Measurements from ENCODE around the gene KRTAP10-3. TPM values are rescaled to one million over a fixed set of nuclear protein-coding genes. Genes with fewer than 3 reads are reported as not detected.

KRTAP10-3 gene
- total RNA-seq, 1 donor from 2014 or later: not detected

GRCh38 chr21:44537930-44538911 is 20.4 kb downstream of the KRTAP10-3 start:
- Histone ChIP-seq H4K20me1 (ENCODE audit: insufficient read depth, low read length) (no peaks in the 10 kb centered on the region), H3K4me3 (ENCODE audit: insufficient read depth, low read depth, low read length) (no peak overlapping the region), H2AFZ (ENCODE audit: low read depth, low read length) (no peak overlapping the region), H3K4me2 (ENCODE audit: low read length) (no peak overlapping the region), H3K79me2 (ENCODE audit: insufficient read depth, low read length) (no peaks in the 10 kb centered on the region), H3K27me3 (ENCODE audit: insufficient read depth, low read length) (no peaks in the 10 kb centered on the region), H3K36me3 (ENCODE audit: insufficient read depth, low read length) (no peaks in the 10 kb centered on the region), H3K9me3 (ENCODE audit: insufficient read depth, low read depth, low read length) (no peaks in the 10 kb centered on the region), H3K27ac (ENCODE audit: low read depth, low read length) (no peak overlapping the region), H3K4me1 (ENCODE audit: insufficient read depth, low read length) (no peaks in the 10 kb centered on the region), H3K9ac (ENCODE audit: low read length) (no peak overlapping the region)
- DNase-seq (ENCODE audit: low read depth) (no peak), FAIRE-seq (no peak)
- Mint-ChIP-seq H3K27me3 (ENCODE audit: low read depth, unreplicated experiment) (peaks cover 4% of the 10 kb centered on the region), H3K27ac (ENCODE audit: unreplicated experiment) (no peak overlapping the region), H3K9me3 (ENCODE audit: unreplicated experiment) (peaks cover 6% of the 10 kb centered on the region), H3K4me3 (ENCODE audit: unreplicated experiment) (no peak overlapping the region), H3K36me3 (ENCODE audit: low read depth, unreplicated experiment) (no peaks in the 10 kb centered on the region), H3K4me1 (ENCODE audit: low read depth, unreplicated experiment) (no peaks in the 10 kb centered on the region)
- TF ChIP-seq CTCF (IDR thresholded peaks at IDR 0.05; ENCODE audit: insufficient read depth, low read depth, low read length): no peak
- no peak for TF ChIP-seq EZH2 (IDR thresholded peaks at IDR 0.05; ENCODE audit: insufficient read depth, low read length)

GRCh38 chr21:44535963-44536362 is 22.6 kb downstream of the KRTAP10-3 start:
- DNase-seq (ENCODE audit: low read depth) (no peak), FAIRE-seq (no peak)
- H3K9ac ChIP-seq (ENCODE audit: low read length): no peak overlapping the region
- no peak overlapping the region for H3K4me2 ChIP-seq (ENCODE audit: low read length)
- H3K27me3 ChIP-seq (ENCODE audit: insufficient read depth, low read length): no peaks in the 10 kb centered on the region
- no peaks in the 10 kb centered on the region for H3K4me1 ChIP-seq (ENCODE audit: insufficient read depth, low read length)
- H3K9me3 Mint-ChIP-seq (ENCODE audit: unreplicated experiment): peaks cover 11% of the 10 kb centered on the region
- no peaks in the 10 kb centered on the region for H4K20me1 ChIP-seq (ENCODE audit: insufficient read depth, low read length)
- no peak overlapping the region for H2AFZ ChIP-seq (ENCODE audit: low read depth, low read length)
- H3K36me3 ChIP-seq (ENCODE audit: insufficient read depth, low read length): no peaks in the 10 kb centered on the region
- H3K27me3 Mint-ChIP-seq (ENCODE audit: low read depth, unreplicated experiment): peaks cover 16% of the 10 kb centered on the region
- H3K4me1 Mint-ChIP-seq (ENCODE audit: low read depth, unreplicated experiment): no peaks in the 10 kb centered on the region
- H3K27ac Mint-ChIP-seq (ENCODE audit: unreplicated experiment): no peak overlapping the region
- no peaks in the 10 kb centered on the region for H3K79me2 ChIP-seq (ENCODE audit: insufficient read depth, low read length)
- no peak overlapping the region for H3K4me3 Mint-ChIP-seq (ENCODE audit: unreplicated experiment)
- no peak overlapping the region for H3K27ac ChIP-seq (ENCODE audit: low read depth, low read length)
- no peak for TF ChIP-seq EZH2 (IDR thresholded peaks at IDR 0.05; ENCODE audit: insufficient read depth, low read length)
- no peak for TF ChIP-seq CTCF (IDR thresholded peaks at IDR 0.05; ENCODE audit: insufficient read depth, low read depth, low read length)
- no peaks in the 10 kb centered on the region for H3K9me3 ChIP-seq (ENCODE audit: insufficient read depth, low read depth, low read length)
- H3K36me3 Mint-ChIP-seq (ENCODE audit: low read depth, unreplicated experiment): no peaks in the 10 kb centered on the region
- no peak overlapping the region for H3K4me3 ChIP-seq (ENCODE audit: insufficient read depth, low read depth, low read length)

GRCh38 chr21:44534688-44535087 is 23.9 kb downstream of the KRTAP10-3 start:
- H3K4me1 Mint-ChIP-seq (ENCODE audit: low read depth, unreplicated experiment): no peaks in the 10 kb centered on the region
- no peak for FAIRE-seq
- H3K9ac ChIP-seq (ENCODE audit: low read length): no peak overlapping the region
- H3K9me3 Mint-ChIP-seq (ENCODE audit: unreplicated experiment): peaks cover 9% of the 10 kb centered on the region
- H3K4me3 Mint-ChIP-seq (ENCODE audit: unreplicated experiment): no peak overlapping the region
- no peaks in the 10 kb centered on the region for H3K27me3 ChIP-seq (ENCODE audit: insufficient read depth, low read length)
- no peak overlapping the region for H3K27ac Mint-ChIP-seq (ENCODE audit: unreplicated experiment)
- peaks cover 27% of the 10 kb centered on the region for H3K27me3 Mint-ChIP-seq (ENCODE audit: low read depth, unreplicated experiment)
- no peaks in the 10 kb centered on the region for H3K4me1 ChIP-seq (ENCODE audit: insufficient read depth, low read length)
- TF ChIP-seq CTCF (IDR thresholded peaks at IDR 0.05; ENCODE audit: insufficient read depth, low read depth, low read length) (no peak), EZH2 (IDR thresholded peaks at IDR 0.05; ENCODE audit: insufficient read depth, low read length) (no peak)
- H3K9me3 ChIP-seq (ENCODE audit: insufficient read depth, low read depth, low read length): no peaks in the 10 kb centered on the region
- no peaks in the 10 kb centered on the region for H3K79me2 ChIP-seq (ENCODE audit: insufficient read depth, low read length)
- H4K20me1 ChIP-seq (ENCODE audit: insufficient read depth, low read length): no peaks in the 10 kb centered on the region
- no peak overlapping the region for H3K4me3 ChIP-seq (ENCODE audit: insufficient read depth, low read depth, low read length)
- no peaks in the 10 kb centered on the region for H3K36me3 ChIP-seq (ENCODE audit: insufficient read depth, low read length)
- H3K4me2 ChIP-seq (ENCODE audit: low read length): no peak overlapping the region
- H2AFZ ChIP-seq (ENCODE audit: low read depth, low read length): no peak overlapping the region
- H3K27ac ChIP-seq (ENCODE audit: low read depth, low read length): no peak overlapping the region
- no peak for DNase-seq (ENCODE audit: low read depth)
- H3K36me3 Mint-ChIP-seq (ENCODE audit: low read depth, unreplicated experiment): no peaks in the 10 kb centered on the region

Data from astrocyte (in vitro differentiated cells and primary cell).